ENCODE data around the gene MRTFA.
A peak's percentile ranks its signal among the peaks of the same experiment; 100 is the strongest.
"Not testable (repeated sequence)": the region's sequence is repeated elsewhere in the genome, so short reads cannot be mapped to it uniquely, and the experiment has no call there.

The MRTFA gene

GRCh38 chr22:40637183-40638150 lies 948 bp upstream of the MRTFA start:
- Histone ChIP-seq H3K36me3 (ENCODE audit: control insufficient read depth, insufficient read depth, low read length) (no peaks in the 10 kb centered on the region), H3K9ac (ENCODE audit: low read depth, low read length) (peak overlapping the region; percentile 63), H3K27me3 (ENCODE audit: control insufficient read depth, insufficient read depth, low read length) (no peaks in the 10 kb centered on the region), H3K27ac (ENCODE audit: low read depth, low read length) (peak overlapping the region; percentile 64), H3K9me3 (ENCODE audit: control insufficient read depth, insufficient read depth, low read length) (no peaks in the 10 kb centered on the region), H3K4me3 (ENCODE audit: low read depth, low read length) (peak overlapping the region; percentile 76), H3K4me1 (ENCODE audit: control insufficient read depth, insufficient read depth, low read length) (peaks cover 10% of the 10 kb centered on the region)

DNA sequence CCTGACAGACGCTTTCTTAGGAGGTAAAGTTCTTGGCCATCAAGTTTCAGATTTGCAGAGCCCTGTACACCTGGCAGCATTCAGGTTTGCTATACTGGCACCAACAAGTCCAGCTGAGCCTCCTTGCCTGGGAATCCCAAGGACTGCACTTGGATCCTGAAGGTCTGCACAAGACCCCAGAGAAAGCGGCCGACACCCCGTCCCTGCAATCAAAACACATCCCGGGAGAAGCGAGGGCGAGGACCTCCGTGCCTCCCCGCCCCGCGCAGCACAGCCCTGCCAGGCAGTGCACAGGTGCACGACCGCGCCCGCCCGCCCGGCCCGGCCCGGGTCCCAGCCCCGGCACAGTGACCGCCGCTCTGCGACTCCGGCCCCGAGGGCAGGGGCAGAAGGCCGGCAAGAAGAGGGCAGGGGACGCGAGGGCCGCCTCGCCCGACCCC lies 559 bp downstream of the MRTFA start:
- peak overlapping the region; percentile 69; the same call in 1 of the 2 replicates for H3K9ac ChIP-seq (ENCODE audit: low read depth, low read length)
- H3K27ac ChIP-seq (ENCODE audit: low read depth, low read length): peak overlapping the region; percentile 83
- H3K27me3 ChIP-seq (ENCODE audit: control insufficient read depth, insufficient read depth, low read length): no peaks in the 10 kb centered on the region
- no peaks in the 10 kb centered on the region for H3K36me3 ChIP-seq (ENCODE audit: control insufficient read depth, insufficient read depth, low read length)
- peak overlapping the region; percentile 76 for H3K4me3 ChIP-seq (ENCODE audit: low read depth, low read length)
- H3K4me1 ChIP-seq (ENCODE audit: control insufficient read depth, insufficient read depth, low read length): peaks cover 10% of the 10 kb centered on the region
- no peaks in the 10 kb centered on the region for H3K9me3 ChIP-seq (ENCODE audit: control insufficient read depth, insufficient read depth, low read length)

DNA sequence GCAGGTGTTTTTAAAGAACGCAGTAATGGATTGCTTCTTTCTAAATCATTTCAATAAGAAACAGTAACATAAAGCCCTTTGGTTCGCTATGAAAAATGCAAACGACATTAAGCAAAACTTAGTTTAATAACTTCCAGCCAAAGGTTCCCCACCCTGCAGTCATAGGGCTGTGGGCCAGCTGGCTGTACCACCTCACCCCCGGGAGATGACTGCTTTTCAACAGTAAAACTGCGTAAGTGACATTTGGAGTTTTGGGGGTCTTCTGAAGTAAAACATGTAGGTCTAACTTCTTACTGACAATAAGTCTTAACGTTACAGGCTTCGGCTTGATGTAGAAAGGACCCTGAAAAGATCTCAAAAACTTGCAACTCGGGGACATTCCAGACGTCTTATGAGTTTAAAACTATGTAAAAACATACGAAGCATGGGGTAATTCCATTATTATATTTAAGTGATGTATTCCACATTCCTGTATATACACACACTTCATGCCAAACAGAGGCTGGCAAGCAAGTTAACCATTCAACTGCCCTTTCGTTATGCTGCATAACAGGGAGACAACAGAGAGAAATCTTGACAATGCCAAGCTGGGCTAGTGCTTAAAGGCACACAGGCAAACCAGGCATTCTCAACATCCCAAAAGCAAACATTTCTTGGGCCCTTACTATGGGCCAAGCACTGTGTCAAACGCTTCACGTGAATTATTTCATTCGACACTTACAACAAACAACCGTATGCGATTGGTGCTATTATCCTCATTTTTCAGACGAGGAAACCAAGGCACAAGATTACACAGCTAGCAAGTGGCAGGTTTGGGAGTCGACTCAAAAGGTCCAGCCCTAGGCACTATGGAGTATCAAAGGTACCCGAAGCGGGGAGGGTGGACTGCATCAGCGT lies 1.2 kb downstream of the MRTFA start:
- no peaks in the 10 kb centered on the region for H3K9me3 ChIP-seq (ENCODE audit: control insufficient read depth, insufficient read depth, low read length)
- peaks cover 10% of the 10 kb centered on the region for H3K4me1 ChIP-seq (ENCODE audit: control insufficient read depth, insufficient read depth, low read length)
- no peaks in the 10 kb centered on the region for H3K27me3 ChIP-seq (ENCODE audit: control insufficient read depth, insufficient read depth, low read length)
- no peak overlapping the region for H3K27ac ChIP-seq (ENCODE audit: low read depth, low read length)
- peak overlapping the region; percentile 76 for H3K4me3 ChIP-seq (ENCODE audit: low read depth, low read length)
- H3K36me3 ChIP-seq (ENCODE audit: control insufficient read depth, insufficient read depth, low read length): no peaks in the 10 kb centered on the region
- no peak overlapping the region; the same call in 1 of the 2 replicates for H3K9ac ChIP-seq (ENCODE audit: low read depth, low read length)

DNA sequence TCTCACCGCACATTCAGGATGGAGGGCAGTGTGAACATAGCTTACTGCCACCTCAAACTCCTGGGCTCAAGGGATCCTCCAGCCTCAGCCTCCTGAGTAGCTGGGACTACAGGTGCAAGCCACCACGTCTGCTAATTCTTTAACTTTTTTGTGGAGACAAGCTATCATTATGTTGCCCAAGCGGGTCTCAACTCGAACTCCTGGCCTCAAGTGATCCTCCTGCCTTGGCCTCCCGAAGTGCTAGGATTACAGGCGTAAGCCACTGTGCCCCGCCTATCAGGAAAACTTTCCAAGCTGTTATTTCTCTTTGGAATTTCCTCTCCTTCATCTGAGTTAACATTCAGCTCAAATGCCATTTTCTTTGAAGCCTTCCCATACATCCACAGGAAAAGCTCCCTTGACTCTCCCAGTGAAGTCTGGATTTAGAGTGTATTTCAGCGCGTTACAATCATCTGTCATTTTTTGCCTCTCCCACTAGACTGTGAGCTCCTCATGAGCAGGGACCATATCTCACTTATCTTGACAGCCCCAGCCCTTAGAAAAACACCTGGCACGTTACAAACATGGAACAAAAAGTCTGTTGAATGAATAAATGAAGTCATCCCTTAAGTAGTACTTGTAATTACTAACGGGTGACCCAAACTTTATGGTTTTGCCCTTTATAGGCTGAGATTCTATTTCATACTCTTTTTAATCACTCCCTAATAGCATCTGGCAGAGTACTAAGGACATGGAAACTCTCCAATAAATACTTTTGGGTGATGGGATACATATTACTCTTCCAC lies 2.2 kb downstream of the MRTFA start:
- Histone ChIP-seq H3K36me3 (ENCODE audit: control insufficient read depth, insufficient read depth, low read length) (no peaks in the 10 kb centered on the region), H3K4me3 (ENCODE audit: low read depth, low read length) (no peak overlapping the region), H3K9ac (ENCODE audit: low read depth, low read length) (no peak overlapping the region), H3K27me3 (ENCODE audit: control insufficient read depth, insufficient read depth, low read length) (no peaks in the 10 kb centered on the region), H3K9me3 (ENCODE audit: control insufficient read depth, insufficient read depth, low read length) (no peaks in the 10 kb centered on the region), H3K4me1 (ENCODE audit: control insufficient read depth, insufficient read depth, low read length) (peaks cover 10% of the 10 kb centered on the region), H3K27ac (ENCODE audit: low read depth, low read length) (no peak overlapping the region)

DNA sequence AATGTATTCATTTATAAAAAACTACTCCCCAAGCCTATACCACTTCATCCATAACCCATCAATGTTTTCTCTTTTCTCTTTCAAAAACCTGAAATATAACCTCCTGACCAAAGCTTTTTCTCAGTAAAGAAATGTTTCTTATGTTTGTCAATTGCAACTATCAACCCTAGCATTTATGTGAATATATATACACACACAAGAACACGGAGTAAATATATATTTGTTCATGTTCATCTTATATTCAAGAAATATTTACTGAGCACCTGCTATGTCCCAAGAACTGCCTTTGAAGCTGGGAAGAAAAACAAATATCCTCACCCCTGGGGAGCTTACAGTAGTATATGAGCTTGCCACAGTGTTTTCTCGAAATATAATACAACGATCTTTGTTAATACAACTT lies 3.5 kb downstream of the MRTFA start:
- Histone ChIP-seq H3K27me3 (ENCODE audit: control insufficient read depth, insufficient read depth, low read length) (no peaks in the 10 kb centered on the region), H3K27ac (ENCODE audit: low read depth, low read length) (no peak overlapping the region), H3K9ac (ENCODE audit: low read depth, low read length) (no peak overlapping the region), H3K36me3 (ENCODE audit: control insufficient read depth, insufficient read depth, low read length) (no peaks in the 10 kb centered on the region), H3K4me3 (ENCODE audit: low read depth, low read length) (no peak overlapping the region), H3K9me3 (ENCODE audit: control insufficient read depth, insufficient read depth, low read length) (no peaks in the 10 kb centered on the region), H3K4me1 (ENCODE audit: control insufficient read depth, insufficient read depth, low read length) (peaks cover 14% of the 10 kb centered on the region)

DNA sequence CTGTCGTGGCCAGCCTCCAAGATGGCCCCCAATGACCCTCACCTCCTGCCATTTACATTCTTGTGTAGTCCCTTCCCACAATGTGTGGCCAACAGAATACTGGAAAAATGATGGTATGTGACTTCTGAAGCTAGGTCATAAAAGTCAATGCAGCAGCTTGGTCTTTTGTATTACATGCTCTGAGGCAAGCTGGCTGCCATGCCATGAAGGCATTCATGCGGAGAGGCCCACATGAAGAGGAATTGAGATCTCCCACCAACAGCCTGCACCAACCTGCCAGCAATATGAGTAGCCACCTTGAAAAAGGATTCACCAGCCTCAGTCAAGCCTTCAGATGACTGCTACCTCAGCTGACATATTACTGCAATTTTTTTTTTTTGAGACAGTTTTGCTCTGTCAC lies 4.6 kb downstream of the MRTFA start:
- no peaks in the 10 kb centered on the region for H3K27me3 ChIP-seq (ENCODE audit: control insufficient read depth, insufficient read depth, low read length)
- H3K36me3 ChIP-seq (ENCODE audit: control insufficient read depth, insufficient read depth, low read length): no peaks in the 10 kb centered on the region
- no peak overlapping the region for H3K4me3 ChIP-seq (ENCODE audit: low read depth, low read length)
- H3K4me1 ChIP-seq (ENCODE audit: control insufficient read depth, insufficient read depth, low read length): peaks cover 14% of the 10 kb centered on the region
- H3K9me3 ChIP-seq (ENCODE audit: control insufficient read depth, insufficient read depth, low read length): no peaks in the 10 kb centered on the region
- H3K9ac ChIP-seq (ENCODE audit: low read depth, low read length): no peak overlapping the region
- no peak overlapping the region for H3K27ac ChIP-seq (ENCODE audit: low read depth, low read length)

GRCh38 chr22:40628354-40629042 lies 8.0 kb downstream of the MRTFA start:
- Histone ChIP-seq H3K27ac (ENCODE audit: low read depth, low read length) (no peak overlapping the region), H3K27me3 (ENCODE audit: control insufficient read depth, insufficient read depth, low read length) (no peaks in the 10 kb centered on the region), H3K9ac (ENCODE audit: low read depth, low read length) (no peak overlapping the region), H3K4me1 (ENCODE audit: control insufficient read depth, insufficient read depth, low read length) (peaks cover 5% of the 10 kb centered on the region), H3K9me3 (ENCODE audit: control insufficient read depth, insufficient read depth, low read length) (no peaks in the 10 kb centered on the region), H3K36me3 (ENCODE audit: control insufficient read depth, insufficient read depth, low read length) (no peaks in the 10 kb centered on the region), H3K4me3 (ENCODE audit: low read depth, low read length) (no peak overlapping the region)

- H3K36me3 ChIP-seq (ENCODE audit: control insufficient read depth, insufficient read depth, low read length): no peaks in the 10 kb centered on the region
- H3K4me1 ChIP-seq (ENCODE audit: control insufficient read depth, insufficient read depth, low read length): peaks cover 5% of the 10 kb centered on the region
- no peak overlapping the region for H3K9ac ChIP-seq (ENCODE audit: low read depth, low read length)
- H3K27me3 ChIP-seq (ENCODE audit: control insufficient read depth, insufficient read depth, low read length): no peaks in the 10 kb centered on the region
- H3K4me3 ChIP-seq (ENCODE audit: low read depth, low read length): no peak overlapping the region
- H3K27ac ChIP-seq (ENCODE audit: low read depth, low read length): no peak overlapping the region
- no peaks in the 10 kb centered on the region for H3K9me3 ChIP-seq (ENCODE audit: control insufficient read depth, insufficient read depth, low read length)
Measured at GRCh38 chr22:40627612-40628011, 8.9 kb downstream of the MRTFA start.

GRCh38 chr22:40626851-40627250 lies 9.7 kb downstream of the MRTFA start:
- Histone ChIP-seq H3K4me3 (ENCODE audit: low read depth, low read length) (no peak overlapping the region), H3K27ac (ENCODE audit: low read depth, low read length) (no peak overlapping the region), H3K9ac (ENCODE audit: low read depth, low read length) (no peak overlapping the region), H3K9me3 (ENCODE audit: control insufficient read depth, insufficient read depth, low read length) (no peaks in the 10 kb centered on the region), H3K27me3 (ENCODE audit: control insufficient read depth, insufficient read depth, low read length) (no peaks in the 10 kb centered on the region), H3K36me3 (ENCODE audit: control insufficient read depth, insufficient read depth, low read length) (no peaks in the 10 kb centered on the region), H3K4me1 (ENCODE audit: control insufficient read depth, insufficient read depth, low read length) (peaks cover 5% of the 10 kb centered on the region)

- not testable (repeated sequence) for H3K27ac ChIP-seq (ENCODE audit: low read depth, low read length); H3K4me1 ChIP-seq (ENCODE audit: control insufficient read depth, insufficient read depth, low read length); H3K27me3 ChIP-seq (ENCODE audit: control insufficient read depth, insufficient read depth, low read length); H3K9ac ChIP-seq (ENCODE audit: low read depth, low read length); H3K9me3 ChIP-seq (ENCODE audit: control insufficient read depth, insufficient read depth, low read length); H3K36me3 ChIP-seq (ENCODE audit: control insufficient read depth, insufficient read depth, low read length); H3K4me3 ChIP-seq (ENCODE audit: low read depth, low read length)
Measured at GRCh38 chr22:40625794-40626193, 10.7 kb downstream of the MRTFA start.

Data from HUES48 (cell line).